ENCODE results near the gene LLGL2.

The LLGL2 gene

DNA sequence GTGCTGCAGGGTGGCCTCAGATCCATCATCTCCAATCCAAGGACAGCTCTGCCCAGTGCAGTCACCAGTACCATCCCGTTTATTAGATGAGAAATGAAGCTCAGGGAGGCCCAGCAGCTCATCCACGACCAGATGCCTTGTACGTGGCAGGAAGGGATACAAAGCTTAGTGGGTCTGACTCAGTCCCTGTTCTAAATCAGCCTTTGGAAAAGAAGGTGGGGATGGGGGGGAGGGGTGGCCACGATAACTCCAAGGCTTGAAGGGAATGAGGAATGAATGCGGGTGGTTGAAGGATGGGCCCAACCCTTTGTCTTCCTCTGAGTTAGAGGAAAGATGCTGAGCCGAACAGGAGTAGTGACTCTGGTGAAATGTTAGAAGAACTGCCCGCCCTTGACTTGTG, 25.8 kb downstream of the LLGL2 start:
- DNase-seq (ENCODE audit: low read depth): no peak
- H3K4me3 ChIP-seq (ENCODE audit: low read depth, low read length): no peak overlapping the region
- TF ChIP-seq, protein P1, sequence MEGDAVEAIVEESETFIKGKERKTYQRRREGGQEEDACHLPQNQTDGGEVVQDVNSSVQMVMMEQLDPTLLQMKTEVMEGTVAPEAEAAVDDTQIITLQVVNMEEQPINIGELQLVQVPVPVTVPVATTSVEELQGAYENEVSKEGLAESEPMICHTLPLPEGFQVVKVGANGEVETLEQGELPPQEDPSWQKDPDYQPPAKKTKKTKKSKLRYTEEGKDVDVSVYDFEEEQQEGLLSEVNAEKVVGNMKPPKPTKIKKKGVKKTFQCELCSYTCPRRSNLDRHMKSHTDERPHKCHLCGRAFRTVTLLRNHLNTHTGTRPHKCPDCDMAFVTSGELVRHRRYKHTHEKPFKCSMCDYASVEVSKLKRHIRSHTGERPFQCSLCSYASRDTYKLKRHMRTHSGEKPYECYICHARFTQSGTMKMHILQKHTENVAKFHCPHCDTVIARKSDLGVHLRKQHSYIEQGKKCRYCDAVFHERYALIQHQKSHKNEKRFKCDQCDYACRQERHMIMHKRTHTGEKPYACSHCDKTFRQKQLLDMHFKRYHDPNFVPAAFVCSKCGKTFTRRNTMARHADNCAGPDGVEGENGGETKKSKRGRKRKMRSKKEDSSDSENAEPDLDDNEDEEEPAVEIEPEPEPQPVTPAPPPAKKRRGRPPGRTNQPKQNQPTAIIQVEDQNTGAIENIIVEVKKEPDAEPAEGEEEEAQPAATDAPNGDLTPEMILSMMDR (IDR thresholded peaks at IDR 0.05; ENCODE audit: control insufficient read depth, extremely low read depth, insufficient read depth): no peak

DNA sequence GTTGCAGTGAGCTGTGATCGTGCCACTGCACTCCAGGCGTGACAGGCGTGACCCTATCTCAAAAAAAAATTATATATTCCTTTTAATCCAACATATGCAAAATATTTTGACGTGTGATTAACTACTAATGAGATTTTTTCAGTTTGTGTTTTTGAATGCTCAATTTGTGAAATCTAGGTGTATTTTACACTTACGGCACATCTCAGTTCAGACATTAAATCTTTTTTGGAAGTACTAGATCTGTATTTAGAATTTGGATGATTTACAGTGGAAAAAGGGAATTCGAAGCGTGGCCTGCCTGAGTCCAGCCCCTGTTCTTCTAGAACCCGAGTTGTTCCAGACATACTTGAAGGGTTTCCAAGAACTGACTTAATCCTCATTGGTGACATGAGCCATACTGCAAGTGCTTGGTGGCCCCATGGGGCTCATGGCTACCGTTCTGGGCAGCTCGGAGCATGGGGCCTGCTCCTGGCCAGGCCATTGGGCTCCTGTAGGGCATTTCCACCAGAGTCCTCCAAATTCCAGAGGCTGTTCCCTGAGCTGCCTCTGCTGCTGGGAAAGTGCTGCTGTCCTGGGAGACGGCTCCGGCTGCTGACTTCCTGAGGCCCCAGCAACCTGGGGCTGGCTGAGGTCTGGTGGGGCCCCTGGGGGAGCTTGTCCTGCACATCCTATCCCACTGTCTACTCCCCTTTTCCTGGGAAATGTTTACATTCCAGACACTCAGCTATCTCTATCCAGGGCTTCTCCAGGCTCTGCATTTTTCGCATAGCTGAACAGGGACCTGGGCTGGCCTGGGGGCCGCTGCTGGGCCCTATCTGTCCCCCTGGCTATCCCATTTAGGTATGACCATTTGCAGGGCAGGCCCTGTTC, 27.2 kb downstream of the LLGL2 start:
- TF ChIP-seq, protein P1 (IDR thresholded peaks at IDR 0.05; ENCODE audit: control insufficient read depth, extremely low read depth, insufficient read depth): no peak
- DNase-seq (ENCODE audit: low read depth): no peak
- H3K4me3 ChIP-seq (ENCODE audit: low read depth, low read length): no peak overlapping the region

DNA sequence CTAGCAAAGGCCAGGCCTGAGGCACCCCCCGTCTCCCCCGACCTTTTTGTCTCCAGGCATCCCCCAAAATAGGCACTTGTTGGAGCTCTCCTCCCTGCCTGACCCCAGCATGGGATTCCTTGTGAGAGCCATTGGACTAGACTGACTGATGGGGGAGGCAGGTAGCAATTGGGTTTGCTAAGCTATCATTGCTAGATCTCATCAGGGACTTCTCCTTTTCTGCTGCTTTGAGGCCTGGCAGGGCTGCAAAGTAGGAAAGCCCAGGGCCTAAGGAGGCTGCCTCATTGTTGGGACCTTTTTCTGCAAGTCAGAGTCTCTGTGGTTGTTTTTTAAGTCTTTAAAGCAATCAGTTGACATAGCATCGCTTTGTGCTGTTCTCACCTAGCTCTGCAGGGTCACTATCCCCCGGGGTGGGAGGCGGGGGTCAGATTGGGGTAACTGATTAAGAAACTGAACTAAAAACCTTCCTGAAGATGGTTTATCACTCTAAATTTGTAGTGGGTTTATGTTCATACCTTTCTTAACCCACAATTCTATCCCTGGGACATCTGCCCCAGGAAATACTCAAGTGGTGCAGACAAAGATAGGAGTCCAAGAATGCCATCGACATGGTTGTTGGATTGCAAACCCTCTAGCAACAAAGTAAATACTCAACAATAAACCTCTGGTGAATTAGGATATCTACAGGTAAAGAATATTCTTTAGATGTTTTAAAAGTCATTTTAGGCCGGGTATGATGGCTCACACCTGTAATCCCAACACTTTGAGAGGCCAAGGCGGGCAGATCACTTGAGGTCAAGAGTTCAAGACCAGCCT, 28.0 kb downstream of the LLGL2 start:
- H3K4me3 ChIP-seq (ENCODE audit: low read depth, low read length): no peak overlapping the region
- TF ChIP-seq, protein P1 (IDR thresholded peaks at IDR 0.05; ENCODE audit: control insufficient read depth, extremely low read depth, insufficient read depth): no peak
- DNase-seq (ENCODE audit: low read depth): no peak

DNA sequence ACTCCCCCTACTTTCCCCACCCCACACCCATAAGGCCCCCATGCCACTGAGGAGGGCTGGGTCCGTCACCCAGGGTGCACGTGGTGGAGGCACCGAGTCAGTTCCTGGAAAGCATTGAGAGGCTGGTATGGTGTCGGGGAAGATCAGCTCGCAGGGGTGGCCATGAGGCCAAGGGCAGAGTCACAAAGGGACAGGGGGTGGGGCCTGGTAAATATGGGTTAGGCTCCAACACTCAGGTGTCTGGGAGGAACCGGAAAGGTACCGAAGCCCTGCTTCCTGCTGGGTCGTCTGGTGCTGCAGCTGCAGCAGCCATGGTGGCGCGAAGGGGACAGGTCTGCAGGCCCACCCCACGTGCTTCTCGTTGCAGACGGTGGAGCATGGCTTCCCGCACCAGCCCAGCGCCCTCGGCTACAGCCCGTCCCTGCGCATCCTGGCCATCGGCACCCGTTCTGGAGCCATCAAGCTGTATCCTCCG, 30.2 kb downstream of the LLGL2 start:
- TF ChIP-seq, protein P1 (IDR thresholded peaks at IDR 0.05; ENCODE audit: control insufficient read depth, extremely low read depth, insufficient read depth): no peak
- H3K4me3 ChIP-seq (ENCODE audit: low read depth, low read length): no peak overlapping the region
- no peak for DNase-seq (ENCODE audit: low read depth)

DNA sequence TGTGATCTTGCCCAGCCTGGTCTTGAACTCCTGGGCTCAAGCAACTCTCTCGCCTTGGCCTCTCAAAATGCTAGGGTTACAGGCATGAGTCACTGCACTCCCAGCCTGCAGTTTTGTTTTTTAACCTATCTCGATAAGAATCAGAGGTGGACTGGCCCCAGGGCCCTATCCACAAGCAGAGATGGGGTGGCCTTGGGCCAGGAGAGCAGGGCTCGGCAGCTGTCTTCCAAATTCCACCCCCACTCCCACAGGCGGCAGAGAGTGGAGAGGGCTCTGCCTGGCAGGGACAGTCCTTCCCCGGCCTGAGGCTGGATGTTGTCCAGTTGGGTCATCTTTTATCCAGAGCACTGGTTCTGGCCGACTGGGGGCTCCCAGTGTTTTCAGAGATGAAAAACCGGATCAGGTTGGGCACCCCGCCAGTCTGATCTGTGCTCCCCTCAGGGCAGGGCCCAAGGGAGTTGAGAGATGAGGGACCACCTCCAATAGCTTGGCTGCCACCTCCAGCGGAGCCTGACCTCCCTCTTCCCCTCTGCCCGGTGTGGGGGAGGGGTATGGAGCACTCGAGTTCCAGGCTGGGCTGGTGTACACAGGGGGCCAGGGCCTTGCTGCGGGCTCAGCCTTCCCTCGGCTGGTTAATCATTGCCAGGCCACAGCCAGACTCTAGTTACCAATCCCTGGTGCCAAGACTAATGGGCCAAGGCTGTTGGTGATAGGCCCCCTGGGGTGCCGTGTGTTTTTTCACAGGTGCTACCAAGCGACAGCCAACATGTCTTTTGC, 31.8 kb downstream of the LLGL2 start:
- TF ChIP-seq, protein P1 (IDR thresholded peaks at IDR 0.05; ENCODE audit: control insufficient read depth, extremely low read depth, insufficient read depth): no peak
- DNase-seq (ENCODE audit: low read depth): peak; percentile 86
- no peak overlapping the region for H3K4me3 ChIP-seq (ENCODE audit: low read depth, low read length)

DNA sequence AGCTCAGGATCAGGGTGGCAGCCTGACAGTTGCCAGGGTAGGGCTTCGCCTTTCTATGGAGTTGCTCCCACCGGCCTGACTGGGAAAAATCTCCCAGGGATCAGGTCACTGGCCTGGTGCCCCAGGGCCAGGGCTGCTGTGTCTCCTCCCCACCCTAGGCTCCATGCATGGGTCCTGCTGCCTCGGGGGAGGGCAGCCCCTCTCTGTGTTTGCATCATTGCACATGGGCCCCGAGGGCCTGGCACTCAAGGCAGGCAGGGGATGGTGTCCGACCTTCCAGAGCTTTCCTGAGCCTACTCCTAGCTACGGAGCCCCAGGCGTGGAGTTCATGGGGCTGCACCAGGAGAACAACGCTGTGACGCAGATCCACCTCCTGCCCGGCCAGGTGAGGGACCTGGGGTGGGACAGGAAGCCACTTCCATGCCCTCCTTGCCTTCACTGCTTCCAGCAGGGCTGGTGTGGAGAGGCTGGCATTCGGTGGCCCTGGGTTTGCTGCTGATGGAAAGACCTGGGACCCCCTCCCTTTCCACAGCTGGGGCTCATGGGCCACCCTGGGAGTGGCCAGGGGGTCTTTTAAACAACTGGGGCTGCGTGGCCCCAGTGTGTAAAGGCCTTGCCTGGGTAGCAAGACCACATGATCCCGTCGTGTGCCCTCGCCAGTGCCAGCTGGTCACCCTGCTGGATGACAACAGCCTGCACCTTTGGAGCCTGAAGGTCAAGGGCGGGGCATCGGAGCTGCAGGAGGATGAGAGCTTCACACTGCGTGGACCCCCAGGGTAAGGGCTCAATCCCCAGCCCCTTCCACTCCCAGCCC, 32.6 kb downstream of the LLGL2 start:
- TF ChIP-seq, protein P1 (IDR thresholded peaks at IDR 0.05; ENCODE audit: control insufficient read depth, extremely low read depth, insufficient read depth): no peak
- no peak for DNase-seq (ENCODE audit: low read depth)
- H3K4me3 ChIP-seq (ENCODE audit: low read depth, low read length): peak overlapping the region; percentile 23; the same call in 1 of the 2 replicates

Data from LNCaP clone FGC (cell line).